ENCODE measurements around the gene STK33.

DNA sequence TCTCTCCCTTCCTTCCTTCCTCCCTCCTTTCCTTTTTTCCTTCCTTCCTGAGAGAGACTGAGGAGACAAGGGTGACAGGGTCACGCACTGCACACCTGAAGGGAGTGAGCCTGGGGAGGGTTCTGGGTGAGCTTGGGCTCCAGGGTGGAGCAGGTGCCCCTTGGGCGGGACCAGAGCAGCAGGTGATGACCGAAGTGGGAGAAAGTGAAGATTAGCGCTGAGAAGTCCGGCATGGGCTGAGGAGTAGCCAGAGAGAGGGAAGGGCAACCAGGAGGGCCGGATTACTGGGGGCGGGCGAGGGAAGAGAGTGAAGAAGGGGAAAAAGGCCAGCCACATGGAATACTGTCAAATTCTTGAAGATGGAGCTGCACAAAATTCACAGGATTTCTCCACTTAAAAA is 231.1 kb downstream of the STK33 start:
- TF ChIP-seq CTCF (IDR thresholded peaks at IDR 0.05), result no peak
- TF ChIP-seq POLR2A (IDR thresholded peaks at IDR 0.05), result no peak
- no peak for TF ChIP-seq POLR2AphosphoS5 (IDR thresholded peaks at IDR 0.05; ENCODE audit: insufficient read depth in 1 of 2, low read depth in 1 of 2)

Data from vagina (tissue), 2 donors.